UCSD-AML1 (cell line): ENCODE data around the gene TPRG1.

ENCODE experiments used
- DNase-seq: peaks from one replicate; lab custom pipeline; 2025; ENCODE audit not compliant: unreplicated experiment; lab: John Stamatoyannopoulos, UW

TPRG1 gene

DNA sequence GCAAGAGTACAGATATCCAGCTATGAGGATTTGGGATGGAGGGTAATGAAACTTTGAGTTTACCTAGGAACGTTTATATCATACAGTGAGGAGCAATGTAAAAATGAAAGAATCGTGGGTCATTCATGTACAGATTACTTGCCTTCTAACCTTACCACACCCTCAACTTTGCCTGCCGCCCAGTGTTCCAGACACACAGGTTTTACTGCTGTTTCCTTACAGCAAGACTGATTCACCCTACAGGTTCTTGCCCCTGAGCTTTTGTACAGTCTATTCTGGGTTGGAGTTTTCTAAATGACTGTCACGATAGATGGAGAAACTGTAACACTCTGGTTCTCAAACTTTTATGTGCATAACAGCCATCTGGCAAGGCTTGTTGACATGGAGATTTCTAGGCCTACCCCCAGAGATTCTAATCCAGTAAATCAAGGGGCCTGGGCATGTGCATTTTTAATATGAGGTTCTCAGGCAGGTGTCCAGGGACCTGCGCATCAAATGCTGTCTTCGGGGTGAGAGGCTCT lies 6.6 kb upstream of the TPRG1 start:
- no peak for DNase-seq

DNA sequence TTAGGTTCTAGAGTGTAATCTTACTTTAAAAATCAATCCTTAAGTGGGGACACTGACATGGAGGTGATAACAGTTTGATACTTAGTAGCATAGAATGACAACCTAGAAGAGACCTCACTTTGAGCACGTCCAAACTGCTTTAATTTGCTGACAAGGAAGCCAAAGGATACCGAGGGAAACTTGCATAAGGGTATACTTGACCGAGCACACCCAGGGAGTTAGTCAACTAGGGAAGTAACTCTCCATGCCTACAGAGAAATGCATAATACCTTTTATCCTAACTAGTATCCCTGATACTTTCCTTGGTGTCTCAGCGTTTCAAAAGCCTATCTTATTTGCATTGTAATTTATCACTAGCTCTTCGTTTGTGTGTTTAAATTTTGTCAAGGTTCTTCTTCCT lies 5.5 kb upstream of the TPRG1 start:
- no peak for DNase-seq

DNA sequence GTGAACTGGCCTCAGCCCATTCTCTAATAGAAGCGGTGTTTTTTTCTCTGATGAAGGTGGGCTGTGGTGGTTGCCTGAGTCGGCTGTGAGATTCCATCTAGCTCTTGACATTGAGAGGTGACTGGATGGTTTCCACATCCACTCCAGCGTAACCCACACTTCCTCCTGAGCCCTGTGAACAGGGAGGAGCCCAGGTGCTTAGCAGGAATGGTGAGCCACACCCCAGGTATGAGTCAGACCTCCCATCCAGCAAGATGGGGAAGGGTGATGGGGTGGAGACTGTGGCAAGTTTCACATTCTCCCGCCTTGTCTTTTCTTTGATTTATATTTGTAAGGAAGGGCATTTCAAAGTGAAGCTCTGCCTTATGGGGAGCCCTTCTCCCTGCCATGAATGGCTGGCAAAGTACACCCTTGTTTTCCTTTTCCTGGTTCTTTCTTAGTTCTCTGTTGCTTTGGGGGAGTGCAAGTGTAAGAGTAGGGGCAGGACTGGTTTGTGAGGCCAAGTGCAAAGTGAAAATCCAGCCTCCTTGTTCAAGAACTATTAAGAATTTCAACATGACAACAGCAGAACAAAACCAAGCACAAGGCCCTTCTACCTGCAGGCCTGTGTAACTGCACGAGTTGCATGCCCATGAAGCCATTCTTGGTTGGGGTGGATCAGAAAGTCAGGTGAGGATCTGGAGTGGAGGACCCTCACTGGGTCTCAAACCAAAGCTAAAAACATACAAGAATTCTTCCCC lies 4.6 kb upstream of the TPRG1 start:
- no peak for DNase-seq

DNA sequence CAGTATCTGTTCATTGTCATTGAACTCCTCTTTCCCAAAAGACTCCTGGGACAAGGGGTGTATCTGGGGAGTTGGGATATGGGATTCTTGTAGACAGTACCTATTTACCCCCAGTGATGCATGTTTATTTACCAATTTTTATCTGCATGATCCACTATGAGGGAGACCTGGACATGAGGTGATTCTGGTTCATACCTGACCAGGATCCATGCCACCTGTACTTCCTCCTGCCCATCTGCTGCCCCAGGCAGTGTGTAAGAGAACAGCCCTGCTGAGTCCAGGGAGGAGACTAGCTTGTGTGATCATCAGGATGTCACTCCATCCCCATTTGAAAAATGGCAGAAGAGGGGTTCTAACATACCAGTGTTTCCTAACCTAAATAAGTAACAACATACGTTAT lies 3.1 kb upstream of the TPRG1 start:
- DNase-seq = no peak

DNA sequence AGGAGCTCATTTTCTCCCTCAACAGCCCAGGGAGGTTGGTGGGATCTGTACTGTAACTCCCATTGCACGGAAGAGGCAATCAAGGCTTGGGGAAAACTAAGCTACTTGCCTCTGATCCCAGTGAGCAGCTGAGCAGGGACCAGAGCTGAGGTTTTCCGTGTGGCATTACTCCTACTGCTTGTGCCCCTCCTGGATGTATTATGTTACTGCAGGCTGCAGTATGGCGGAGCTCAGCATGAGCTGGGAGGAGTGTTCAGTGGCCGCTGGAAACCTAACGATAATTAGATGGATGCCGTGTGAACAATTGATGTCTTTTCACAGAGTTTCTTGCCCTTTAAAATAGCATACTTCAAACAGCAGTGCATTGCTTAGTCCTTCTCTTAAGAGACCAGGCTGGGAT lies 2.0 kb upstream of the TPRG1 start:
- no peak for DNase-seq

DNA sequence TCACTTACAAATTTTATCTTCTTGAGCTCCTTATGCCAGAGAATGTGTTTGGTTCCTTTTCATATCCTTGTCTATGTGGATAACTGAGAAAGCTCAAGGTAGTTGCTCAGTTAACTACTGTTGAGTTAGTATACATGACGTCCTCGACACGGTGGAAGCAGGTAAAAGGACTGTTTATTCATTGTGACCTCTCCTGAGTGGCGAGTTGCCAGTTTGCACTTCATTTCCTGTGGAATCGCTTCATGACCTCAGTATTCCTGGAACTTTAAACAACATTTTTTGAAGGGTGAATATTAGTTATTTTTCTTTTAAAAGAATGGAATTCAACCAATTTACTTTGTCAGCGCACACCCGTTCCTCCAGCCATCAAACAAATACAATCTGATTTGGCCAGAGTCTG lies 1.2 kb upstream of the TPRG1 start:
- no peak for DNase-seq

DNA sequence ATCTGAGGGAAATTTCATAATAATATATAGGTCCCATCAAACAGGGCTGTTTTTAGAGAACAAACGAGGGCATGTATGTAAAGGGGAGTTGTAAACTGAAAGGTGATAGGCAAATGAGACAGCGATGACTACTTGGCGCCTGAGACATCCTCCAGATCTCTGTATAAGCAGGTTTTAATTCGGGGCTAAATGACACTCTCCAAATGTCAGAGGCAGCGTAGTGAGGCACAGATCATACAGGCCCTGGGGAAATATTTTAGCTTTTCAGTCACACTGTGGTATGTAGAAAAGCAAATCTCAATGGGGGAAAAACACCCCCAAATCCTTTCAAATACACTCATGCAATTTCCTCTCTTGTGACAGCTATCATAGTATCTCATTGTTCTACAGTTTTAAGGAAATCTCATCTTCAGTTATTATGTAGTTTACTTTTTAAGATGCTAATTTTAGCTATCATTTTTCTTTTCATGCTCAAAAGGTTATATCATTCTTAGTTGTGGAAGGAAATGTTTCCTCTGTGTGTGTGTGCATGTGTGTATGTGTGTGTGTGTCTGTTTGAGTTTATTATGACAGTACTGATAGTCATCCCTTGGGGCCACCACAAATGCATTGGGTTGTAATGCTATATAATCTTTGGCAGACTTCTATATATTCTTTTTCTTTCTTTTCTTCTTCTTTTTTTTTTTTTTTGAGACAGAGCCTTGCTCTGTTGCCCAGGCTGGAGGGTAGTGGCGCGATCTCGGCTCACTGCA lies 1.1 kb downstream of the TPRG1 start:
- no peak for DNase-seq

DNA sequence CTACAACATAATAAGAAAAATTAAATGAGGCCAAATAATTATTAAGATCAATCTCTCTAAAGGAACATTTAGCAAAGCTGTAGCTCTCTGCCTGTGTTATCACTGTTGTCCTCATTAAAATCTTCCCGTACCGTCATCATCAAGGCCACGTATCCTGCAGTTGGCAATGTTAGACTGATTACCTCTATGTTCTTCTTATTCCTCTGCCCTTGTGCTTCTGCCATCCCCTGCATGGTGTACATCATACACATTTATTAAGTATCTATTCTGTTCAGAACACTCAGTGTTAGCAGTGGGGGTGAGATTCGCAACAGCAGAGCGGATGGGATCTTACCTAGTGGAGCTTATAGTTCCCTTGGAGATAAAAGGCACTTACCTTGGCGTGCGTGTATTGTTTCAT lies 12.8 kb downstream of the TPRG1 start:
- no peak for DNase-seq

DNA sequence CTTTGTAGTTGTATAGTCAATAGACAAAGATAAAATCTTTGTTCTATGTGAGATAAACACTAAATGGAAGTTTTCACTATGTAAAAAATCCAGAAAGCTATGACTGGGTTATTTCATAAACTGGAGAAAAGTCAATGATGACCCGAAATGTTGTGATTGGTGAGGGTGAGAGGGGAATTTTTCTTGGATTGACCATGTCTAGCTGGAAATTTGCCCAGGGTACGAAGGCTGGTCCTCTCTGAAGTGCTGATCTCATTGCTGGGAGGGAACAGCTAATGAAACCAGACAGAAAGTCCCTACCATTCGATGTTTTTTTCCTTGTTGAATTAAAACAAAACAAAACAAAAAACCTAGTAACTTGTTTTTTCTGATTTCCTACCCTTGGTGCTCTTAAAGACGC lies 14.3 kb downstream of the TPRG1 start:
- no peak for DNase-seq

DNA sequence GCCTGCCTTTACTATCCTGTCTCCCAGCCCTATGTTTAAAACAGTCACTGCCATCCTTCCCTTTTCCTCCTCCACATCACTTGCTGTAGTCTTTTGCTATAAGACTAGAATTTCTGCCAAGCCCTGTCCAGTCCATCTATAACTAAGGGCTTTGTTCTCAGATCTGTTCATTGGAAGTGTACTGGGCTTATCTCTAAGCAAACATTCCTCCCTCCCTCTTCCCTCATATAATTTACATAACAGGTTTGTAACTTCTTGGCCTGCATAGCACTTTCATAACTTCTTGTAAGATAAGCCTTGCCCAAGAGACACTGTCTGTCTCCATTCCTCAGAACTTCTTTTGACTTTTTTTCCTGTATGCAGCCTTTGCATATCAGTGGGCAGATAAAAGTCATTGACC lies 16.7 kb downstream of the TPRG1 start:
- DNase-seq = no peak

DNA sequence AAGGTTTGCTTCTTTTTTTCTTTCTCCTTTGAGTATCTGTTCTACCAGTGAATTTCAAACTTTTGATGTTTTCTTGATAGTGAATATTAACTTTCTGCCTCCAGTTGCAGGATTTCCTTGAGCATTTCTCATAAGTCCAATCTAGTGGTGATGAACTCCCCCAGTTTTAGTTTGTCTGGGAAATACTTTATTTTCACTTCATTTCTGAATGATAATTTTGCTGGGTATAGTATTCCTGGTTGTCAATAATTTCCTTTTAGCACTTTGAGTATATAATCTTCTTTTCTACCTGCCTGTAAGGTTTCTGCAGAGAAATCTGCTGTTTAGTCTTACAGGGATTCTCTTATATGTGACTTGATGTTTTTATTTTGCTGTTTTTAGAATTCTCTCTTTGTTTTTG lies 21.0 kb downstream of the TPRG1 start:
- DNase-seq = no peak

DNA sequence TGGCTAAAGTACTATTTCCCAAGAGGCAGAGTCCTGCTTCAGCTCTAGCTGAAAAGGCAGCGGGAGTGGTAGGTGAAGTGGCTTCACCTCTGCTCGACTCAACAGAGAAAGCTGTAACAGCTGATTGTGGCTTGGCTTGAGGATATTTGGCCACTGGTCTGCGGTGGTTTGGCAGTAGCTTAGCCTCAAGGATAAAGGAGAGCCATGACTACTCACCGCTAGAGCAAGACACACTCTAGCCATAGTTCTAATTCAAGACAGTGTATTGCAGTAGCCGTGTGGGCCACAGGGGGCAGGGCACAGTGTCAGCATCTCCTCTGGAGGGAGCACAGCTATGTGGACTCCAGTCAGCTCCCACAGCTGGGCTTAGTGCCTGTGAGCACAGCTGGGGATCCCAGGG lies 23.5 kb downstream of the TPRG1 start:
- DNase-seq = no peak

DNA sequence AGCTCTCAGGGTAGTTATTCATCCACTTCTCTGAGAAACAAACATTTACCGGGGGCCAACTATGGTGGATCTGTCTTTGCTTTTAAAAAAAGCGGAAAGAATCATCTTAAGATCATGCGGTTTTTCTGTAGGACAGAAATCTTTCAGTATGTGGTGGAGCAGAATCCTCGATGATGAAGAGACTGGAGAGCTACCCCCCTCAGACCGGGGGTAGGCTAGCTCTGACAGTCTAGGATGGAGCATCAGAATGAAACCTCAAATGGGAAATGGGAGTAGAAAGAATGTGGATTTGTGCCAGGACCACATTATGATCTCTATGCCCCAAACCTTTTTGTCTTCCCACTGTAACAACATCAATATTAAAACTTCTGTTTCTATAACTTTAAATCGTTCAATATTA lies 30.3 kb downstream of the TPRG1 start:
- no peak for DNase-seq

DNA sequence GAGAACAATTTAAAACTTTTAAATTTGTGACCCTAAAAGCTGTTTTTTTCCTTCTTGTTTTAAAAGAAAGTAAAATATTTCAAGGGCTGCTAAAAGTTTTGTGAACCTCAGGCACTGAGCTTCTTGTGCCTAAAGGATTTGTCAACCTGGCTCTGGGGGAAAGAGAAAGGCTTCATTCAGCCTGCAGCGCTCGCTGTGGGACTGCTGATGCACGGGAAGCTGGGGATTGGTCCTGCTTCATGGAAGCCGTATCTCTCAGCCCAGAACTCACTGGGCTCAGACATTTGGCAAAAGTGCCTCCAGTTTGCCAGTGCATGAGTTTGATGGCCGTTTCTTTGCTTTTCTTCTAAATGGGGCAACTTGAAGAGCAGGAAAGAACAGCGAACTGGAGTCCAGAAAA lies 30.8 kb downstream of the TPRG1 start:
- no peak for DNase-seq

DNA sequence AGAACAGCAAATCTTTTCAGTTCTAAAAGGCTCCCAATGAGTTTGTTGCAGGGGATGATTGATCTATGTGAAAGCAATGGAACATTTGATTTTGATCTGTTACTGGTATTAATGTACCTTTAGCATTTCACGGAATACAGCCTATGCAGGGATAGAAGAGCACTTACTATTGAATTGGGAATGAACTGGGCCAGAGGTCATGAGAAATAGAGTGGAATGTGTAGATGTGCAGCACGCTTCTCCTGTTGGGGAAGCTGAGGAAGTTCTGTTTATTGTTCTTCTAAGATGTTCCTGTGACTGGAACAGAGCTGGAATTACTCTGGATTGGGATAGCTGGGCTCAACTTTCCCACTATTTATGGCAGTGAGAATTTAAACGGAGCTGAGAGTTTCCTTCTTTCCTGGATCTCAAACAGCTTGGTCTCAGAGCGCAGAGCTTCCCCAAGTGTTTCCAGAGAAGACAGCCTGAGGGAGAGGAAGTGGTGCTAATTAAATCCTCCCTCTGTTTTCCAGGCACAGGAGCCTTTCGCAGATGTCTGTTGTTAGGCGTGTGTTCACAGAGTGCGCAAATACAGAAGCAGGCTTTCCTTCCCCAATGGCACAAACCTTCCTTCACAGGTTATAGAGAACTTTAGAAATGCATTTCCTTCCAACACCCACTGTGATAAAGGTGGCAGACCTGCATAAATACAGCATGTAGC lies 32.5 kb downstream of the TPRG1 start:
- DNase-seq = no peak

DNA sequence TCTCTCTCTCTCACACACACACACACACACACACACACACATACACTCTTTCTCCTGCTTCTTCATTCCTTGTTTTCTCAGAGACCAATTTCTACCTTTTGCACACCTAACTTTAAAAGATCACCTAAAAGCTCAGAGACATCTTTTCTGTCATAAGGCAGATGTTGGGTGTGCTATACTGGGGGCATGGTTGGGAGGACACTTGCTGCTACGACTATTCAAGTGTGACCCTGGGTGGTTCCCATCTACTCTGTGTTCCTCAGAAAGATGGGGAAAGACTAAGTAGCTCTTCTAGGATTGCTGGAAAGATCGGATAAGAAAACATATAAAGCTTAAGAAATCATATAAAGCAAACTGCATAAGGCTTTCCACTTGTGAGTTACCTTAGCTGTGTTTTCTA lies 33.2 kb downstream of the TPRG1 start:
- no peak for DNase-seq

DNA sequence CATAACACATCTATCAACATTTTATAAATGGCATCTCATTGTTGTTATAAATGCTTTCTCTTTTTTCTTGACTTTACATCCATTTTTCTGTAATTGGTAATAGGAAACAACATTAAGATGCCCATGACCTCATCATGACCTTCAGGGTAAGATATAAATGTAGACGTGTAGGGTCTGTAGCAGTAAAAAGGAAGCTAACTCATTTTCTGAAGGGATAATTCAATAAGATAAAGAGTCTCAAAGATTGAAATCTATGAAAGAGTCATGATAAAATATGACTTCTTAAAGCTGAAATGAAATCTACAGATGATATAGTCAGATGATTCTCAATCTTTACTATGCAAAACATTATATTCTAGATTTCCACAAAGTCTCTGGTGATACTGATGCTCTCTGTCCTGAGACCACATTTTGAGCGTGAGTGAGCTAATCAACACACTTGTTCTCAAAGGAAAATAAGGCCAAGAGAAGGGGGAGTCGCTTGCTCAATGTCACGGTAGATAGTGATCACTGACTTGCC lies 38.5 kb downstream of the TPRG1 start:
- DNase-seq = no peak

DNA sequence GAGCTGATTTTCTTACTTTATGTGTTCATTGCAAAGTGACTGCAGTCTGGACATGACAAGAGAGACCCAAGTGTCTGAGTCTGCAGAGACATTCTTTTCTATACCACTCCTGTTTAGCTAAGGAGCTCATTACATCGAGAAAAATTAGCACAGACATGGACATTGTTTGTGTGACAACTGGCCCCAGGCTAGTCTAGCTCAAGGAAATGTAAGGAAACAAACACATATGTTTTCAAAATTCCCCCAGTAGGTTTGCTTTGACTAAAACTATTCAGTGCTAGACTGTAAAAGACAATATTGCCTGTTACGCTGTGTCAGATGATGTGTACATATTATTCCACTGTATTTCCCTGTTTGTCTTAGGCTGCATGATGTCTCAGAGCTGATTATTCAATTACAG lies 40.9 kb downstream of the TPRG1 start:
- DNase-seq = no peak

DNA sequence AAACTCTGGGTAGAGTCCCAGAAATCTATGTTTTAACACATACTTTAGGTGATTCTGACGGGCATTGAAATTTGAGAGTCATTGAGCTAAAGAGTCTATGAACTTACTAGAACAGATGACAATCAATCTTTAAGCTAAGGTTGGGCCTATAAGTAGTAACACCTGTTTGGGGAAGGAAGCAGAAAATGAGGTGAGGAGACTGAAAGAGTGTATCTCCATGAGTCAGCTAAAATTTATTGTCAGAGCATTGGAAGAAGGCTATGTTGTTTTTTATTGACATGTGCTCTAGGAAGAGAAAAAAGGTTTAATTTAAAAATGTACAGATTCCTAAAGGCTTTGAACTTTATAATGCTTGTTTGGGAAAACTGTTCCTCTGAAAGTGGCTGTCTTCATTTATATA lies 42.9 kb downstream of the TPRG1 start:
- DNase-seq = no peak

DNA sequence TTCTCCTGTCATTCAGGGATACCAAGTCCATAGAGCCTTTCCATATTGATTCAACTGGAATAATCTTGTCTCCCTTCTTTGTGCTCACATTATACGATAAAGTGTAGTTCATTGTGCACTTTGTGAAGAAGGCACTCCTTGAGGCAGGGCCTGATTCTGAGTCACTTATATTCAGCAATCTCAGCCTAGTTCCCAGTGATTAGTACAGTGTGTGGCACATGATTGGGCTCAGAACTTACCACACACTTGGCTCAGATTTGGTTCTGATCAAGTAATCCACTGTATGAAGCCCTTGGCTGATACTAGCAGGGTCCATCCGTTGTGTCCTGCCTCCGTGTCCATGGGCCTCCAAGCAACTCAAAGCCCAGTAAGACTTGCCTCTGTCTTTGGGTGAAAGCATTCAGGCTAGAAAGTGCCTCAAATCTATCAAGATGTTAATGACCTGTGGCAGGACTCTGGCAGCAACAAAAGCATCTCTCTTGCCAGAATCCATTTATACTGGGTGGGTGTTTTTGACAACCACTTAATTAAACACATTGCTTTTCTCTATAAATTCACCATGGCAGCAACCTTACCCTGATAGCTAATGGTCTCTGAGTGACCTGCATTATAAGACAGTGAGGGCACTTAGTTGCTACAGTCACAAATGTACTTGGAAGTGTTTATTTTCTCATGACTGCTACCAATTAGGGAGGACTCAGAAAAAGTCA lies 51.3 kb downstream of the TPRG1 start:
- no peak for DNase-seq

DNA sequence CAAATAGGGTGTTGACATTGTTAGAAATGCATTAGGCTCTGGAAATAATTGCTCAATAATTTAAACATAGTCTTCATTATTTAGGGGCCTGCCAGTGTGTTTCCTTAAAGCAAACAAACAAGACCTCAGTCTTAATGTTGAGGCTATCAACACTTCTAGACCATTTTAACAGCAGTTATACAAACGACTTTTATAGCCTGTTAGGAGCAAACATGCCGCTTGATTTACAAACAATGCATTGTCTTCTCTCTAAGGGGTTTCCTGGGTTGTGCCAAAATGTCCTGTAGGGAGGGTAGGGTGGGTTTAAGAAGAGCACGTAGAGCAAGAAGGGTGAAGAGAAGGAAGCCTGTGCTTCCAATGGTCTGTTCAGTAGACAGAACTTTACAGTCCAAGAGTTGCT lies 53.7 kb downstream of the TPRG1 start:
- DNase-seq = no peak
